Medulla oblongata (tissue), 1 donor: ENCODE data around the gene RNF115.
"Not testable (repeated sequence)": the region's sequence is repeated elsewhere in the genome, so short reads cannot be mapped to it uniquely, and the experiment has no call there.

Experiments
- DNase-seq: peaks from one replicate; pipeline ENCODE4 v3.0.0-alpha.2; 2015; ENCODE audit errors: extremely low spot score

The RNF115 gene

GRCh38 chr1:145730467-145730866, 93.4 kb downstream of the RNF115 start:
- no peak for DNase-seq

- no peak for DNase-seq
Measured at GRCh38 chr1:145729666-145730436, 94.0 kb downstream of the RNF115 start.

- DNase-seq = no peak
Measured at GRCh38 chr1:145729196-145729595, 94.7 kb downstream of the RNF115 start.

GRCh38 chr1:145726193-145726592, 97.7 kb downstream of the RNF115 start:
- DNase-seq = not testable (repeated sequence)

GRCh38 chr1:145720878-145721671, 102.8 kb downstream of the RNF115 start:
- peak; percentile 72 for DNase-seq

DNA sequence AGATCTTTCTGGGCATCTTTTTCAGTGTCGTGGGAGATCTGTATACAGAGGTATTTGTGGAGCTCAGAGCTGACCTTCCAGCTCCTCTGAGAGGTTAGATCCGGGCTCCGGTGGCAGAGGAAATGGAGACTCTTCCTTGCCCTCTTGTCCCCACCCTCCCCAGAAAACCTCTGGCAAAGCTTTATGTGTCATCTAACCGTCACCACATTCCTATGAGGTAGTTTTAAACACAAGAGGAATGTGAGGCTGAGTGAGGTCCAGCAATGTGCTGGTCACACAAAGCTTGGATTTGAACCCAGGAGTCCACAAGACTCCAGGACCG, 103.4 kb downstream of the RNF115 start:
- DNase-seq = no peak

GRCh38 chr1:145719230-145720079, 104.4 kb downstream of the RNF115 start, which contains the start of gene CD160:
Gene CD160, plus strand, starts transcription at chr1:145719499. Its CDS starts 8,829 bp downstream, at chr1:145728328.
- no peak for DNase-seq

GRCh38 chr1:145718465-145718864, 105.4 kb downstream of the RNF115 start:
- DNase-seq = not testable (repeated sequence)

- DNase-seq = no peak
Measured at GRCh38 chr1:145717833-145718232, 106.1 kb downstream of the RNF115 start.

DNA sequence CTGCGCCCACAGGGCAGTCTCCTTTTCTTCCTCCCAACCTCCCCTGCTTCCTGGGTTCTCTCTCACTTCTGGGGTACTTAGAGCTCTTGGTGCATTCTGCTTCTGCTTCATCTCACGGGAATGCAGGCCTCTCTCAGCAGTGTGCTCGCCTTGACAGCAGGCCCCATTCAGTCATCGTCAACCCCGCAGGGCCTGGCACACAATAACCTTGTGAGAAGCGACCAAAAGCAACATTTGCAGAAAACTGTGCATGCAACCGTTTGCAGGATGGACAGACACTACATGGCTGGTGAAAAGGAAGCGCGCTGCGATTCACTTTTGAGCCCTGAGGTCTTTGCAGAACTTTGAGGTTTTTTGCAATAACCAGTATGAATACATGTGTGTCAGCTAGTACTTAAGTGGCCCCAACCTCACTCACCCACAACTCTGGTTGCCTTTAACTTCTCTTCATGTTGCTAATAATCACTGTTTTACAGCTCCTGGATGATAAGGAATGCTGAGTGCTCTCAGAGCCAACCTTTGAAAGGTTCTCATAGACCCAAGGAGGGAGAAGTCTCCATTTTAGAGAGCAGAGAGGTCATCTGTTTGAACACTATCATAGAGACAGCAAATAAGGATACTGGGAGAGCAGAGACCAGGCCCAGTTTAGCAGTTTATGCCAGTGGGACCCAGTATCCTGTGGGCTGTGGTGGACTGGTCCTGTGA, 107.1 kb downstream of the RNF115 start:
- DNase-seq = no peak

GRCh38 chr1:145714524-145715111, 109.3 kb downstream of the RNF115 start:
- no peak for DNase-seq

DNA sequence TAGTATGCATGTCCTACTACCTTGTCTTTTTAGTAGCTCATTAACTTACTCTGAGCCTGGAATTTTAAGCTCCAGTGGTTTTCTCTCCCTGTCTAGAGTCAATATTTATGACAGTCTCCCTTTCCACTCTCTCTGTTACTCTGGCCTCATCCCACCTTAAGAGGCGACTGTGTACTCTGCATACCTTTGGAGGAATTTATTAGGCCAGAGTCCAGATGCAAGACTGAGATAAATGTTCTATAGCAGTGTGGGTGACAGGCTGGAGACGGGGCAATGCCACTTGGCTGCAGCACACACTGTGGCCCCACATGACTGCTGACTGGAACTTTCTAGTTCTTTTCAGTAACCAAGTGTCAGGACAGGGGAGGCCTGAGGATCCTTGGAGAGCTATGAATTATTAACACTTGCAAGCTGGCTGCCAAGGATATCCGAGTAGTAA, 112.7 kb downstream of the RNF115 start:
- peak; percentile 17 for DNase-seq

- no peak for DNase-seq
Measured at GRCh38 chr1:145710291-145711027, 113.4 kb downstream of the RNF115 start.

- DNase-seq = no peak
Measured at GRCh38 chr1:145708063-145708462, 115.8 kb downstream of the RNF115 start.

DNA sequence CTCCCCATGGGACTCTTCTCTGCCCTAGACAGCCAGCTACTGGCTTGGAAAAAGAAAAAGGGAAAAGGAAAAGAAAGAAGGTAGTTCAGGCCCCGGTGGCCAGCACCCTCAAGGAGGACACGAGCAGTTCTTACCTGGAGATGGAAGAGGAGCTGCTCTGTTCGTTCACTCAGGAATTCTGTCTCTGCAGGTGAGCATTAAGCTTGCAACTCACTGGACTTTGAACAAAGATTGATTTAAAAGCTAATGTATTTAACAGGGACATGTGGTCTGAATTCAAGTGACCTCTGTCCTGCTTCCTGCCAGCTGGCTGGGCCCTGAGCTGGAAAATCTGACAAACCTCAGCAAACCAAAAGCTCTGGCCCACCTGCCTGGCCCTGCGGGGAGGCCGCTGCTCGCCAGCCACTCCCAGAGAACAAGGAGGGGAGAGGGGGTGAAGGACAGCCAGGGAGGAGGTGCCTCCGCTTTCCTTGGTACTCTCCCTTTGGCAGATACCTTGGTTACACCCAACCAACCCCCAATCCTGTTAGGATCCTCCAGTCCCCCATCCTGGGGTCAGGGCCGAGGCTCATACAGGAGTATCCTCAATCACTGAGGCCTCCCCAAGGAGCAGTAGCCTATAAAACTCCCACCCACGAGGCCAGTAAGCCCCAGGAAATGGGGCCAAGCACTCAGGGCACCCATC, 116.6 kb downstream of the RNF115 start, which contains the start of gene PDZK1:
TSS of gene PDZK1 (minus strand) at position 186 of the 685 bp plus-strand sequence. CDS start 19,347 bp downstream, outside the sequence.
- no peak for DNase-seq

DNA sequence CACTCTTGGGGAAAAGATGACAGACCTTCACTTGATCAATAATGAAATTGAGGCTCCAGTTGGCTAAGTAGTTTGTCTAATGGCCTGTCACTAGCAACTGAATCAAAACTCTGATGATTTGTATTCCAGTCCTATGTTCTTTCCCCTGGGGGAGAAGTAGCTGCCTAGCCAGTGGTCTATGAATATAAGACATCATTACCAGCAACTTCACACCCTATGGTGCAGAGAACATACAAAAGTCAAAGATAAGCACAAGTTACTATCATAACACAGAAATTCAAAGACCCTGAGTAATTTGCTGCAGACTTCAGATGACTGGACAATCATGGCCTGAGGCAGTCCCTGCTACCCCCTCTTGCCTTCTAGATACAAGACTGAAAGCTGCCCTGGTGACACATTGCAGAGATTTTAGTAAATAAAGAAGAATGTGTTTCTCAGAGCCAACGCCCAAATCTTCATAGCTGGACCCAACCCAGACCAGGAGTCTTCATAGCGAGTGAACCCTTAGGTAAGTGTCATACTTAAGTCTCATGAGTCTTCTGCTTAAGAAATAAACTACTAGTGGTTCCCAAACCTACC, 117.7 kb downstream of the RNF115 start:
- DNase-seq = no peak

- no peak for DNase-seq
Measured at GRCh38 chr1:145705622-145706021, 118.3 kb downstream of the RNF115 start.

DNA sequence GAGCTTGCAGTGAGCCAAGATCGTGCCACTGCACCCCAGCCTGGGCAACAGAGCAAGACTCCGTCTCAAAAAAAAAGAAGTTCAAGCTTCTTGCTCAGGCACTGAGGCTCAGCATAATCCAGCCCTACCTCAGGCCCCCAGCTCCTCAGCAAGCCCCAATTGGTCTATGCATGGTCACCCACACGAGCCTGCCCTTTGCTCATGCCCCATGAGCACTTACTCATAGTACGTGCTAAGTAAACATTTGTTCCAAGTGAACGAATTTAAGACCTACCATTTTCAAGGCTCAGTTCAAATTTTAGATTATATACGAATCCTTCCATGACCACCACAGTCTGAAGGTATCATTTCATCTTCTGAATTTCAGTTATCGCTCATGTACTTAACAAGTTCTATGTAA, 121.1 kb downstream of the RNF115 start:
- DNase-seq = no peak

GRCh38 chr1:145702052-145702451, 121.8 kb downstream of the RNF115 start:
- DNase-seq = no peak
